Kidney (tissue), 14 donors: ENCODE results near the gene NECTIN1. TPM values are rescaled to one million over a fixed set of nuclear protein-coding genes. Genes with fewer than 3 reads are reported as not detected.

Experiments used
- DNase-seq, 5 donors: peaks; one replicate each; pipeline ENCODE4 v3.0.0-alpha.2; 2013 to 2020
- FAIRE-seq: peaks from 2 replicates; lab custom pipeline; 2012; peaks lifted over from hg19 to GRCh38; lab: Jason Lieb, UNC
- H3K27ac ChIP-seq, 2 donors: one replicate each; pipeline ENCODE4 v1.7.0; 2013; ENCODE audit warnings: low read depth in 2 of 2, low read length in 2 of 2, inconsistent platforms in 1 of 2
- H3K27me3 ChIP-seq: one replicate; pipeline ENCODE4 v1.7.1; 2013; ENCODE audit warnings: low read length, inconsistent platforms; ENCODE audit not compliant: control insufficient read depth, insufficient read depth
- H3K36me3 ChIP-seq, 3 donors: one replicate each; pipeline versions ENCODE4 v1.7.0 to v1.7.1; 2013; ENCODE audit warnings: low read length in 3 of 3, control low read depth in 1 of 3, inconsistent platforms in 1 of 3; ENCODE audit not compliant: insufficient read depth in 3 of 3, control insufficient read depth in 2 of 3
- H3K4me1 ChIP-seq, 3 donors: one replicate each; pipeline versions ENCODE4 v1.7.0 to v1.7.1; 2013; ENCODE audit warnings: low read length in 3 of 3, inconsistent platforms in 1 of 3, low read depth in 1 of 3; ENCODE audit not compliant: control insufficient read depth in 2 of 3, insufficient read depth in 2 of 3
- H3K4me3 ChIP-seq, 3 donors: one replicate each; pipeline versions ENCODE4 v1.7.0 to v1.8.1; 2013; ENCODE audit warnings: low read length in 3 of 3, control low read depth in 1 of 3, inconsistent platforms in 1 of 3
- H3K9ac ChIP-seq, 3 donors: one replicate each; pipeline versions ENCODE4 v1.7.0 to v1.7.1; 2013; ENCODE audit warnings: low read length in 3 of 3, control low read depth in 1 of 3, inconsistent platforms in 1 of 3
- H3K9me3 ChIP-seq, 3 donors: one replicate each; pipeline versions ENCODE4 v1.7.0 to v1.7.1; 2013; ENCODE audit warnings: low read length in 3 of 3, control low read depth in 1 of 3, inconsistent platforms in 1 of 3; ENCODE audit not compliant: control insufficient read depth in 2 of 3, insufficient read depth in 1 of 3
- intact Hi-C: fragments of 100-400 bp; cut with DNase I; formaldehyde crosslinking; loops from one replicate; pipeline ENCODE4 v1.11.1; 2022
- polyA plus RNA-seq: library from polyadenylated mRNA; stranded (reverse); fragments of 350-450 nt; fragmentation: Illumina TruSeq; extraction: RNeasy Lipid Tissue Mini Kit (QIAGEN cat#74804); gene quantifications from one replicate; pipeline ENCODE4 v1.2.3, GENCODE V29; 2014; ENCODE audit warnings: low read depth, low replicate concordance; ENCODE audit not compliant: insufficient read depth
- total RNA-seq: library from RNA; stranded (reverse); fragmentation: NEBNext Ultra II Directional; extraction: Animal tissue kit (Norgen Biotek cat#: 25700); gene quantifications from one replicate; pipeline ENCODE4 v1.2.1, GENCODE V29; 2021
- TF ChIP-seq, protein P1 (sequence below): IDR thresholded peaks from 3 replicates; pipeline ENCODE4 v1.5.1; 2012; ENCODE audit warnings: mild to moderate bottlenecking, moderate library complexity, borderline replicate concordance; ENCODE audit not compliant: insufficient read depth; ENCODE audit errors: extremely low read depth
- donor health status: control.
- donor health status: control.
- donor health status: control.
- donor health status: control.
- donor health status: control.
- donor health status: DM: yes; HTN: yes; CAD: no.
- donor health status: Normal renal cell carcinoma (clear cell type).

The NECTIN1 gene
- total and polyA plus RNA-seq, 2 donors from 2014 or later = 6.0 to 13.2 TPM

- DNase-seq (no peak), FAIRE-seq (no peak)
- H3K27ac ChIP-seq = no peak overlapping the region
- no peaks in the 10 kb centered on the region for H3K27me3 ChIP-seq
- H3K4me3 ChIP-seq = no peak overlapping the region
- TF ChIP-seq, protein P1, sequence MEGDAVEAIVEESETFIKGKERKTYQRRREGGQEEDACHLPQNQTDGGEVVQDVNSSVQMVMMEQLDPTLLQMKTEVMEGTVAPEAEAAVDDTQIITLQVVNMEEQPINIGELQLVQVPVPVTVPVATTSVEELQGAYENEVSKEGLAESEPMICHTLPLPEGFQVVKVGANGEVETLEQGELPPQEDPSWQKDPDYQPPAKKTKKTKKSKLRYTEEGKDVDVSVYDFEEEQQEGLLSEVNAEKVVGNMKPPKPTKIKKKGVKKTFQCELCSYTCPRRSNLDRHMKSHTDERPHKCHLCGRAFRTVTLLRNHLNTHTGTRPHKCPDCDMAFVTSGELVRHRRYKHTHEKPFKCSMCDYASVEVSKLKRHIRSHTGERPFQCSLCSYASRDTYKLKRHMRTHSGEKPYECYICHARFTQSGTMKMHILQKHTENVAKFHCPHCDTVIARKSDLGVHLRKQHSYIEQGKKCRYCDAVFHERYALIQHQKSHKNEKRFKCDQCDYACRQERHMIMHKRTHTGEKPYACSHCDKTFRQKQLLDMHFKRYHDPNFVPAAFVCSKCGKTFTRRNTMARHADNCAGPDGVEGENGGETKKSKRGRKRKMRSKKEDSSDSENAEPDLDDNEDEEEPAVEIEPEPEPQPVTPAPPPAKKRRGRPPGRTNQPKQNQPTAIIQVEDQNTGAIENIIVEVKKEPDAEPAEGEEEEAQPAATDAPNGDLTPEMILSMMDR = no peak
- H3K36me3 ChIP-seq = no peaks in the 10 kb centered on the region
- H3K9ac ChIP-seq = no peak overlapping the region
- H3K4me1 ChIP-seq = no peaks in the 10 kb centered on the region
- H3K9me3 ChIP-seq = no peaks in the 10 kb centered on the region
- intact Hi-C loops = no loop called here
Observed at GRCh38 chr11:119626871-119627270, 102.1 kb downstream of the NECTIN1 start.

DNA sequence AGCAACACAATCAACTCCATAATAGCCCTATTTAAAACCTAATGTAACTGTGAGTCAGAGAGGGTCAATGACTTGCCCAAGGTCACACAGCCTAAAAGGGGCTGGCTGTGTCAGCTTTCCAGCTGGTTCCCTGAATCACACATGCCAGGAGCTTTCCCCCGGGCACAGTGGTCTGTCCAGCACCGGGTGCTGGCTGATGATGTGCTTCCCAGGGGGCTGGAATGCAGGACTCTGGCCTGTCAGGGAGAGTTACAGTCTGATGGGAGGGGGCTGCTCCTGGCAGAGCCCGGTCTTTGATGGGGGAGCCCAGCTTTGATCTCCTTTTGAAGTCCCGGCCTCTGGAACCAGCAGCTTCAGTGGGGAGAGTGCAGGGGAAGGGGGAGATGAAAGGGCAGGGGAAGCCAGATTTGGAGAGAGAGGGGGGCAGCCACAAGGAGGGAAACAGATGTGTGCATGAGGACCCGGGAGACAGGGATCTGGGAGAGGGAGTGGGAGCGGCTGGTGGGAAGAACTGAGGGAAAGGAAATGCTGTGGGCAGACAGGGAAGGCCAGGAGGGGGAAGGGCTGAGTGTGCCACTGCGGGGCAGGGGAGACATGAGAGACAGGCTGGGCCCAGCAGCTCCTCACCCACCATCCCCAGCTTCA is 102.7 kb downstream of the NECTIN1 start:
- H3K27ac ChIP-seq = no peak overlapping the region
- H3K9me3 ChIP-seq = no peaks in the 10 kb centered on the region
- DNase-seq (peak in 3 of 5 donors; percentile 45 to 52 (median 51)), FAIRE-seq (no peak)
- no peaks in the 10 kb centered on the region for H3K4me1 ChIP-seq
- no peak overlapping the region for H3K4me3 ChIP-seq
- TF ChIP-seq, protein P1 = no peak
- H3K27me3 ChIP-seq = no peaks in the 10 kb centered on the region
- intact Hi-C loops = no loop called here
- no peaks in the 10 kb centered on the region for H3K36me3 ChIP-seq
- H3K9ac ChIP-seq = no peak overlapping the region

- Histone ChIP-seq H3K9me3 (no peaks in the 10 kb centered on the region), H3K27ac (no peak overlapping the region), H3K9ac (no peak overlapping the region), H3K4me3 (no peak overlapping the region), H3K4me1 (no peaks in the 10 kb centered on the region), H3K36me3 (no peaks in the 10 kb centered on the region), H3K27me3 (no peaks in the 10 kb centered on the region)
- FAIRE-seq = no peak
- intact Hi-C loops = no loop called here
- peak in 1 of 5 donors; percentile 31 for DNase-seq
- TF ChIP-seq, protein P1 = no peak
Observed at GRCh38 chr11:119625206-119625978, 103.6 kb downstream of the NECTIN1 start.
